ENCODE measurements around the gene MAP3K5. TPM values are rescaled to one million over a fixed set of nuclear protein-coding genes. Genes with fewer than 3 reads are reported as not detected.

The MAP3K5 gene
- total RNA-seq, 1 experiment from 2014 or later, result 15.8 TPM

- Mint-ChIP-seq H3K4me1 (ENCODE audit: low read depth, unreplicated experiment) (no peaks in the 10 kb centered on the region), H3K9me3 (ENCODE audit: low read depth, unreplicated experiment) (no peaks in the 10 kb centered on the region), H3K36me3 (ENCODE audit: insufficient read depth, unreplicated experiment) (no peaks in the 10 kb centered on the region), H3K27me3 (ENCODE audit: unreplicated experiment) (no peaks in the 10 kb centered on the region), H3K4me3 (ENCODE audit: low read depth, unreplicated experiment) (no peak overlapping the region), H3K27ac (ENCODE audit: unreplicated experiment) (no peak overlapping the region)
- DNase-seq, result no peak
- CTCF ChIA-PET, result no interaction called here
- BruUV-seq (replicated peaks), result no TSS peak
- no peak for TF ChIP-seq CTCF (IDR thresholded peaks at IDR 0.05; ENCODE audit: unreplicated experiment)
- intact Hi-C loops (cut with micrococcal nuclease; ENCODE audit: unreplicated experiment), result no loop called here
These were observed 11.3 kb upstream of the MAP3K5 start for GRCh38 chr6:136803608-136804007.

GRCh38 chr6:136801581-136801980 lies 9.3 kb upstream of the MAP3K5 start:
- Mint-ChIP-seq H3K4me3 (ENCODE audit: low read depth, unreplicated experiment) (no peak overlapping the region), H3K9me3 (ENCODE audit: low read depth, unreplicated experiment) (no peaks in the 10 kb centered on the region), H3K27me3 (ENCODE audit: unreplicated experiment) (no peaks in the 10 kb centered on the region), H3K4me1 (ENCODE audit: low read depth, unreplicated experiment) (no peaks in the 10 kb centered on the region), H3K27ac (ENCODE audit: unreplicated experiment) (no peak overlapping the region), H3K36me3 (ENCODE audit: insufficient read depth, unreplicated experiment) (no peaks in the 10 kb centered on the region)
- TF ChIP-seq CTCF (IDR thresholded peaks at IDR 0.05; ENCODE audit: unreplicated experiment), result no peak
- DNase-seq, result no peak
- intact Hi-C loops (cut with micrococcal nuclease; ENCODE audit: unreplicated experiment), result no loop called here
- BruUV-seq (replicated peaks), result no TSS peak
- CTCF ChIA-PET, result no interaction called here

- Mint-ChIP-seq H3K27me3 (ENCODE audit: unreplicated experiment) (no peaks in the 10 kb centered on the region), H3K27ac (ENCODE audit: unreplicated experiment) (no peak overlapping the region), H3K4me3 (ENCODE audit: low read depth, unreplicated experiment) (no peak overlapping the region), H3K9me3 (ENCODE audit: low read depth, unreplicated experiment) (no peaks in the 10 kb centered on the region), H3K36me3 (ENCODE audit: insufficient read depth, unreplicated experiment) (peaks cover under 1% of the 10 kb centered on the region), H3K4me1 (ENCODE audit: low read depth, unreplicated experiment) (no peaks in the 10 kb centered on the region)
- CTCF ChIA-PET, result no interaction called here
- no peak for TF ChIP-seq CTCF (IDR thresholded peaks at IDR 0.05; ENCODE audit: unreplicated experiment)
- no peak for DNase-seq
- no TSS peak for BruUV-seq (replicated peaks)
- intact Hi-C loops (cut with micrococcal nuclease; ENCODE audit: unreplicated experiment), result no loop called here
These were observed 5.8 kb upstream of the MAP3K5 start for GRCh38 chr6:136798044-136798443.

GRCh38 chr6:136795996-136796395 lies 3.7 kb upstream of the MAP3K5 start:
- BruUV-seq (replicated peaks), result no TSS peak
- no peak for TF ChIP-seq CTCF (IDR thresholded peaks at IDR 0.05; ENCODE audit: unreplicated experiment)
- CTCF ChIA-PET, result no interaction called here

More at GRCh38 chr6:136795996-136796395, 3.7 kb upstream of the MAP3K5 start:
- Mint-ChIP-seq H3K27ac (ENCODE audit: unreplicated experiment) (no peak overlapping the region), H3K36me3 (ENCODE audit: insufficient read depth, unreplicated experiment) (peaks cover 21% of the 10 kb centered on the region), H3K4me3 (ENCODE audit: low read depth, unreplicated experiment) (no peak overlapping the region), H3K27me3 (ENCODE audit: unreplicated experiment) (no peaks in the 10 kb centered on the region), H3K9me3 (ENCODE audit: low read depth, unreplicated experiment) (no peaks in the 10 kb centered on the region), H3K4me1 (ENCODE audit: low read depth, unreplicated experiment) (no peaks in the 10 kb centered on the region)
- intact Hi-C loops (cut with micrococcal nuclease; ENCODE audit: unreplicated experiment), result no loop called here
- no peak for DNase-seq
